ENCODE data around the gene LRRC1. TPM values are rescaled to one million over a fixed set of nuclear protein-coding genes. Genes with fewer than 3 reads are reported as not detected.
"Not testable (repeated sequence)": the region's sequence is repeated elsewhere in the genome, so short reads cannot be mapped to it uniquely, and the experiment has no call there.

The LRRC1 gene
- total RNA-seq, 1 donor from 2014 or later, result 14.3 TPM

DNA sequence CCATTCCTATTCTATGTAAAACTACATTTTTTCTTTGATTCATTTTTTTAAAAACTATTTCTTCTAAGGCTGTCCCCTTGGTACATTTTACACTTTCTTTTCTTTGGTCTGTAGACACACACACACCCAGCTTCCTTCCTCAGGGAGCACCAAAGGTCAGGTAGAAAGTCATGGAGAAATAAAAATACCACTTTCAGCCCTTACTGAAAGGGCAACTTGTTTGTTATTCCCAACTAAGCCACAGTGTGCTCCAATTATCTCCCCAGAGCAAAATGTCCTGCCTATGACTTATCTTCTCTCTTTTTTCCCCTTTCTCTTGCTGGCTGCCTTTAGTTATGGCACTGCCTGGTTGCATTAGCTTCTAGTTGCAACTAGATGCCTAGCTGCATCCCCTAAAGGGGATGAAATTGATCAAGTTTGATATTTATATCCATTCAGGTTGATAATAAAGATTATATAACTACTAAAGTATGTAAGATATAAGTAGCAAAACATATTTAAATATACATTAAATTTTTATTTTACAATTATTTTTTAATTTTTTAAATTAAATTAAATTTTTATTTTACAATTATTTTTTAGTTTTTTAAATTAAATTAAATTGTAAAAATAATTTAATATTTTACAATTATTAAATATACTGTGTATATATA is 21.6 kb upstream of the LRRC1 start:
- no peak for FAIRE-seq

DNA sequence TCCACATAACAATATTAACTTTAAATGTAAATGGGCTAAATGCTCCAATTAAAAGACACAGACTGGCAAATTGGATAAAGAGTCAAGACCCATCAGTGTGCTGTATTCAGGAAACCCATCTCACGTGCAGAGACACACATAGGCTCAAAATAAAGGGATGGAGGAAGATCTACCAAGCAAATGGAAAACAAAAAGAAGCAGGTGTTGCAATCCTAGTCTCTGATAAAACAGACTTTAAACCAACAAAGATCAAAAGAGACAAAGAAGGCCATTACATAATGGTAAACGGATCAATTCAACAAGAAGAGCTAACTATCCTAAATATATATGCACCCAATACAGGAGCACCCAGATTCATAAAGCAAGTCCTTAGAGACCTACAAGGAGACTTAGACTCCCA is 18.7 kb upstream of the LRRC1 start:
- not testable (repeated sequence) for DNase-seq (ENCODE audit: low read depth); H3K9ac ChIP-seq (ENCODE audit: low read length); H3K4me3 ChIP-seq (ENCODE audit: insufficient read depth, low read depth, low read length); H3K9me3 ChIP-seq (ENCODE audit: insufficient read depth, low read depth, low read length); H3K27ac Mint-ChIP-seq (ENCODE audit: unreplicated experiment); H3K4me1 ChIP-seq (ENCODE audit: insufficient read depth, low read length); H4K20me1 ChIP-seq (ENCODE audit: insufficient read depth, low read length); H3K27ac ChIP-seq (ENCODE audit: low read depth, low read length); H3K4me1 Mint-ChIP-seq (ENCODE audit: low read depth, unreplicated experiment); H2AFZ ChIP-seq (ENCODE audit: low read depth, low read length); H3K27me3 Mint-ChIP-seq (ENCODE audit: low read depth, unreplicated experiment); H3K4me3 Mint-ChIP-seq (ENCODE audit: unreplicated experiment); H3K79me2 ChIP-seq (ENCODE audit: insufficient read depth, low read length); H3K36me3 ChIP-seq (ENCODE audit: insufficient read depth, low read length); FAIRE-seq; H3K4me2 ChIP-seq (ENCODE audit: low read length); H3K27me3 ChIP-seq (ENCODE audit: insufficient read depth, low read length)
- H3K9me3 Mint-ChIP-seq (ENCODE audit: unreplicated experiment), result peaks cover 13% of the 10 kb centered on the region
- peaks cover 17% of the 10 kb centered on the region for H3K36me3 Mint-ChIP-seq (ENCODE audit: low read depth, unreplicated experiment)

More for the DNA sequence above, 21.6 kb upstream of the LRRC1 start:
- Histone ChIP-seq H3K4me1 (ENCODE audit: insufficient read depth, low read length) (no peaks in the 10 kb centered on the region), H2AFZ (ENCODE audit: low read depth, low read length) (no peak overlapping the region), H3K9me3 (ENCODE audit: insufficient read depth, low read depth, low read length) (no peaks in the 10 kb centered on the region), H3K79me2 (ENCODE audit: insufficient read depth, low read length) (no peaks in the 10 kb centered on the region), H3K27ac (ENCODE audit: low read depth, low read length) (no peak overlapping the region), H3K4me2 (ENCODE audit: low read length) (no peak overlapping the region), H3K36me3 (ENCODE audit: insufficient read depth, low read length) (no peaks in the 10 kb centered on the region), H3K4me3 (ENCODE audit: insufficient read depth, low read depth, low read length) (no peak overlapping the region), H4K20me1 (ENCODE audit: insufficient read depth, low read length) (no peaks in the 10 kb centered on the region), H3K9ac (ENCODE audit: low read length) (no peak overlapping the region), H3K27me3 (ENCODE audit: insufficient read depth, low read length) (no peaks in the 10 kb centered on the region)
- Mint-ChIP-seq H3K9me3 (ENCODE audit: unreplicated experiment) (peaks cover 10% of the 10 kb centered on the region), H3K4me3 (ENCODE audit: unreplicated experiment) (no peak overlapping the region), H3K4me1 (ENCODE audit: low read depth, unreplicated experiment) (peaks cover 5% of the 10 kb centered on the region), H3K27ac (ENCODE audit: unreplicated experiment) (no peak overlapping the region), H3K27me3 (ENCODE audit: low read depth, unreplicated experiment) (no peaks in the 10 kb centered on the region), H3K36me3 (ENCODE audit: low read depth, unreplicated experiment) (peaks cover 10% of the 10 kb centered on the region)
- DNase-seq (ENCODE audit: low read depth), result no peak
- TF ChIP-seq EZH2 (IDR thresholded peaks at IDR 0.05; ENCODE audit: insufficient read depth, low read length), result no peak
- TF ChIP-seq, protein P1, sequence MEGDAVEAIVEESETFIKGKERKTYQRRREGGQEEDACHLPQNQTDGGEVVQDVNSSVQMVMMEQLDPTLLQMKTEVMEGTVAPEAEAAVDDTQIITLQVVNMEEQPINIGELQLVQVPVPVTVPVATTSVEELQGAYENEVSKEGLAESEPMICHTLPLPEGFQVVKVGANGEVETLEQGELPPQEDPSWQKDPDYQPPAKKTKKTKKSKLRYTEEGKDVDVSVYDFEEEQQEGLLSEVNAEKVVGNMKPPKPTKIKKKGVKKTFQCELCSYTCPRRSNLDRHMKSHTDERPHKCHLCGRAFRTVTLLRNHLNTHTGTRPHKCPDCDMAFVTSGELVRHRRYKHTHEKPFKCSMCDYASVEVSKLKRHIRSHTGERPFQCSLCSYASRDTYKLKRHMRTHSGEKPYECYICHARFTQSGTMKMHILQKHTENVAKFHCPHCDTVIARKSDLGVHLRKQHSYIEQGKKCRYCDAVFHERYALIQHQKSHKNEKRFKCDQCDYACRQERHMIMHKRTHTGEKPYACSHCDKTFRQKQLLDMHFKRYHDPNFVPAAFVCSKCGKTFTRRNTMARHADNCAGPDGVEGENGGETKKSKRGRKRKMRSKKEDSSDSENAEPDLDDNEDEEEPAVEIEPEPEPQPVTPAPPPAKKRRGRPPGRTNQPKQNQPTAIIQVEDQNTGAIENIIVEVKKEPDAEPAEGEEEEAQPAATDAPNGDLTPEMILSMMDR (IDR thresholded peaks at IDR 0.05; ENCODE audit: insufficient read depth, low read depth, low read length), result no peak

DNA sequence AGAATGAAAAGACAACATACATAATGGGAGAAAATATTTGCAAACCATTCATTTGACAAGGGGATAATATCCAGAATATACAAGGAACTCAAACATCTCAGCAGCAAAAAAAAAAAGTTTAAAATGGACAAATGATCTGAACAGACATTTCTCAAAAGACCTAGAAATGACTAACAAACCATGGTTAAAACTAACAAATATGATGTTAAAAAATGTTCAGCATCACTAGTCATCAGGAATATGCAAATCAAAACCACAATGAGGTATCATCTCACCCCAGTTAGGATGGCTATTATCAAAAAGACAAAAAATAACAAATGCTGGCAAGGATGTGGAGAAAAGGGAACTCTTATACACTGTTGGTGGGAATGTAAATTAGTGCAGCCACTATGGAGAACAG is 9.8 kb upstream of the LRRC1 start:
- not testable (repeated sequence) for H3K79me2 ChIP-seq (ENCODE audit: insufficient read depth, low read length); H3K4me2 ChIP-seq (ENCODE audit: low read length); H2AFZ ChIP-seq (ENCODE audit: low read depth, low read length); H3K4me1 ChIP-seq (ENCODE audit: insufficient read depth, low read length); H3K27me3 Mint-ChIP-seq (ENCODE audit: low read depth, unreplicated experiment); H3K27me3 ChIP-seq (ENCODE audit: insufficient read depth, low read length); H3K4me3 Mint-ChIP-seq (ENCODE audit: unreplicated experiment); H3K4me1 Mint-ChIP-seq (ENCODE audit: low read depth, unreplicated experiment); H3K9me3 Mint-ChIP-seq (ENCODE audit: unreplicated experiment); H3K36me3 ChIP-seq (ENCODE audit: insufficient read depth, low read length); H3K9ac ChIP-seq (ENCODE audit: low read length); H4K20me1 ChIP-seq (ENCODE audit: insufficient read depth, low read length); H3K27ac ChIP-seq (ENCODE audit: low read depth, low read length); H3K9me3 ChIP-seq (ENCODE audit: insufficient read depth, low read depth, low read length); H3K4me3 ChIP-seq (ENCODE audit: insufficient read depth, low read depth, low read length); FAIRE-seq; H3K36me3 Mint-ChIP-seq (ENCODE audit: low read depth, unreplicated experiment); H3K27ac Mint-ChIP-seq (ENCODE audit: unreplicated experiment)
- peak; percentile 58 for DNase-seq (ENCODE audit: low read depth)

All from astrocyte (in vitro differentiated cells and primary cell).